ENCODE measurements around the gene ATP6V1C2. TPM values are rescaled to one million over a fixed set of nuclear protein-coding genes. Genes with fewer than 3 reads are reported as not detected.
"Not testable (repeated sequence)": the region's sequence is repeated elsewhere in the genome, so short reads cannot be mapped to it uniquely, and the experiment has no call there.

ATP6V1C2 gene
- total and polyA plus RNA-seq, 8 donors: 0.10 to 4.0 (median 2.6) TPM

GRCh38 chr2:10806543-10806942 is 85.1 kb downstream of the ATP6V1C2 start:
- ATAC-seq (no peak), DNase-seq (no peak)
- no peaks in the 10 kb centered on the region for H3K9me3 ChIP-seq
- peaks cover 0 to 54% of the 10 kb centered on the region in 2 donors for H3K4me1 ChIP-seq
- H3K27me3 ChIP-seq: no peaks in the 10 kb centered on the region
- intact Hi-C loops (cut with DNase I): no loop called here
- TF ChIP-seq, protein P1, sequence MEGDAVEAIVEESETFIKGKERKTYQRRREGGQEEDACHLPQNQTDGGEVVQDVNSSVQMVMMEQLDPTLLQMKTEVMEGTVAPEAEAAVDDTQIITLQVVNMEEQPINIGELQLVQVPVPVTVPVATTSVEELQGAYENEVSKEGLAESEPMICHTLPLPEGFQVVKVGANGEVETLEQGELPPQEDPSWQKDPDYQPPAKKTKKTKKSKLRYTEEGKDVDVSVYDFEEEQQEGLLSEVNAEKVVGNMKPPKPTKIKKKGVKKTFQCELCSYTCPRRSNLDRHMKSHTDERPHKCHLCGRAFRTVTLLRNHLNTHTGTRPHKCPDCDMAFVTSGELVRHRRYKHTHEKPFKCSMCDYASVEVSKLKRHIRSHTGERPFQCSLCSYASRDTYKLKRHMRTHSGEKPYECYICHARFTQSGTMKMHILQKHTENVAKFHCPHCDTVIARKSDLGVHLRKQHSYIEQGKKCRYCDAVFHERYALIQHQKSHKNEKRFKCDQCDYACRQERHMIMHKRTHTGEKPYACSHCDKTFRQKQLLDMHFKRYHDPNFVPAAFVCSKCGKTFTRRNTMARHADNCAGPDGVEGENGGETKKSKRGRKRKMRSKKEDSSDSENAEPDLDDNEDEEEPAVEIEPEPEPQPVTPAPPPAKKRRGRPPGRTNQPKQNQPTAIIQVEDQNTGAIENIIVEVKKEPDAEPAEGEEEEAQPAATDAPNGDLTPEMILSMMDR (IDR thresholded peaks at IDR 0.05): no peak
- no peak overlapping the region for H3K4me3 ChIP-seq
- no peak overlapping the region for H3K27ac ChIP-seq
- peaks cover 0 to 20% of the 10 kb centered on the region in 2 donors for H3K36me3 ChIP-seq

- peak overlapping the region in 1 of 2 donors; percentile 86 for H3K4me3 ChIP-seq
- H3K27me3 ChIP-seq: no peaks in the 10 kb centered on the region
- no peaks in the 10 kb centered on the region for H3K9me3 ChIP-seq
- peak overlapping the region in 1 of 2 donors; percentile 1 for H3K27ac ChIP-seq
- ATAC-seq (no peak), DNase-seq (no peak)
- TF ChIP-seq, protein P1 (IDR thresholded peaks at IDR 0.05): no peak
- no peaks in the 10 kb centered on the region for H3K36me3 ChIP-seq
- peaks cover 4 to 57% of the 10 kb centered on the region in 2 donors for H3K4me1 ChIP-seq
- intact Hi-C loops (cut with DNase I): no loop called here
These were observed 89.1 kb downstream of the ATP6V1C2 start for GRCh38 chr2:10810202-10811161.

GRCh38 chr2:10811517-10811916 is 90.1 kb downstream of the ATP6V1C2 start:
- Histone ChIP-seq H3K27ac (peak overlapping the region; percentile 87 to 91), H3K4me3 (peak overlapping the region; percentile 81 to 86), H3K36me3 (no peaks in the 10 kb centered on the region), H3K27me3 (no peaks in the 10 kb centered on the region), H3K4me1 (peaks cover 4 to 57% of the 10 kb centered on the region in 2 donors), H3K9me3 (no peaks in the 10 kb centered on the region)
- DNase-seq (no peak), ATAC-seq (no peak)
- TF ChIP-seq, protein P1 (IDR thresholded peaks at IDR 0.05): no peak
- intact Hi-C loops (cut with DNase I): no loop called here

GRCh38 chr2:10812362-10813162 is 91.1 kb downstream of the ATP6V1C2 start, which contains the start of gene PDIA6:
TSS of gene PDIA6 (minus strand) at chr2:10812785. CDS start at chr2:10812696, 89 bp downstream.
- peak within 1 kb of the TSS; percentile 81 to 86 for H3K4me3 ChIP-seq
- H3K4me1 ChIP-seq: peaks cover 4 to 48% of the 10 kb centered on the region in 2 donors
- peak within 1 kb of the TSS; percentile 87 to 91 for H3K27ac ChIP-seq
- ATAC-seq (peak; percentile 98), DNase-seq (peak; percentile 95 to 98 (median 96))
- H3K9me3 ChIP-seq: no peaks in the 10 kb centered on the region
- H3K36me3 ChIP-seq: no peaks in the 10 kb centered on the region
- TF ChIP-seq, protein P1 (IDR thresholded peaks at IDR 0.05): peak in 1 of 2 donors; percentile 26
- intact Hi-C loops (cut with DNase I): no loop called here
- no peaks in the 10 kb centered on the region for H3K27me3 ChIP-seq

DNA sequence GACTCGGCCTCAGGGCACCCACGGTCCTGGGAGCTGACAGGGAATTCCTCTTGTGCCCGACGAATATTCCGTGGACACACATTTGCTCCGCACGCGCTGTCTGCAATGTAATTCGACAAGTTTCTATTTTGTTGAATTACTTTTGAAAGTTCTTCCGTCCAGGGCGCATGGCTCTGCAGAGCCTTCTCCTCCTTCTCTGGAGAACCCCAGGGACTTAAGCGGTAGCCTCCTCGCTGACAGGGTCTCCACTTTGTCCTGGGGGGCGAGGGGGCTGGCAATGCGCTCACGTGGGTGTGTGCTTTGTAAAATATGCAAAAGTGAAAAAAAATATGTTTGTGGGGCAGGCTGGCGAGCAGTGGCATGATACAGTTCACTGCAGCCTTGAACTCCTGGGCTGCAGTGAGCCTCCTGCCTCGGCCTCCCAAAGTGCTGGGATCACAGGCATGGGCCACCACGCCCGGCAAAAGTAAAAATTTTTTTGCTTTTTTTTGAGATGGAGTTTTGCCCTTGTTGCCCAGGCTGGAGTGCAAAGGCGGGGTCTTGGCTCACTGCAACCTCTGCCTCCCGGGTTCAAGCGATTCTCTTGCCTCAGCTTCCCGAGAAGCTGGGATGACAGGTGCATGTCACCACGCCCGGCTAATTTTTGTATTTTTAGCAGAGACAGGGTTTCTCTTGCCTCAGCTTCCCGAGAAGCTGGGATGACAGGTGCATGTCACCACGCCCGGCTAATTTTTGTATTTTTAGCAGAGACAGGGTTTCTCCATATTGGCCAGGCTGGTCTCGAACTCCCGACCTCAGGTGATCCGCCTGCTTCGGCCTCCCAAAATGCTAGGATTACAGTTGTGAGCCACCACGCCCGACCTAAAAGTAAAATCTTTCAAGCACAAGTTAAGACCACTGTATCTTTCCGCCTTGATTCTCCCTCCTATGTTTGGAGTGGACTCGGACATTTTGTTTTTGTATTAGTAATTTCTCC is 92.0 kb downstream of the ATP6V1C2 start:
- DNase-seq; H3K36me3 ChIP-seq; H3K9me3 ChIP-seq; H3K27me3 ChIP-seq; intact Hi-C loops (cut with DNase I): not testable (repeated sequence)
- peak overlapping the region; percentile 81 to 86 for H3K4me3 ChIP-seq
- ATAC-seq: peak; percentile 35
- H3K27ac ChIP-seq: peak overlapping the region; percentile 4 to 91
- H3K4me1 ChIP-seq: peaks cover 4 to 39% of the 10 kb centered on the region in 2 donors
